ENCODE measurements around the gene MAT2A. TPM values are rescaled to one million over a fixed set of nuclear protein-coding genes. Genes with fewer than 3 reads are reported as not detected.

MAT2A gene
- total and polyA plus RNA-seq, 9 of the 15 experiments (the other 6 are each of a cell fraction or from before 2014, with no cell fraction given) = 130 to 1,027 (median 240) TPM

DNA sequence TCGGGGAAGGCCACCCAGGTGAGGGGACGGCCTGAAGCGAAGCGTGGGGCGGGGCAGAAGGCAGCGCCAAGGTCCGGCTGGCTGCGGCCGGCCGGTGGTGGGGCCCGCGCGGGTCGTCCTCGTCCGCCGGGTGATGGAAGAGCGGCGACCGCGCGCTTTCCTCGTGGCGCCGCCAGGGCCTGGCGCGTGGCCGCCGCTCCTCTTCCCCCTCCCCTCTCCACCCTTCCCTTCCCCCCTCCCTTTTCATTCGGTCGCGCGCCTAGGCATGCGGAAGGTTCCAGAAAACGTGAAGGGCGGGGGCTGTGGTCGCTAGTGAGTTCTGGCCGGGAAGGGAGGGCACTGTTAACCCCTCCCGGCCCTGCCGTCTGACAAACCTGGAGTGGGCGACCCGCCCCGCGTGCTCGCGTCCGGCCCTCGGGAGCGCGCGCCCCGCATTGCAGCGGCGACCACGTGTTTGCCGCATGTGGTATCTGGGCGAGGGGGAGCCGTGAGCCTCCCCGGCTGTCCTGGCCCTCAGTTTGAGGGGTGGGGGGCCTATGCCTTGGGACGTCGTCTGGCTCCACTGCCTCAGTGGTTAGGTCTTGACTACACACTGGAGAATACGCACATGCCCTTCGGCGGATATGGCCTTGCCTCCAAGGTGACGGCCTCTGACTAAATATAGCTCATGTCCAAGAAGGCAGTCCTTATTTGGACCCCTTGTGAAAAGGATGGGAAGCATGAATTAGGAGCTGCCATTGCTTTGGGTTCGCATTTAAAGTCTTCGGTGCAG lies 579 bp downstream of the MAT2A start:
- no TSS peak for BruUV-seq (replicated peaks)
- Histone ChIP-seq H3K4me2 (ENCODE audit: insufficient read depth, low read length) (peak overlapping the region; percentile 98), H3K36me3 (ENCODE audit: control insufficient read depth, insufficient read depth, low read length) (peaks cover 51% of the 10 kb centered on the region), H3K9me3 (replicated peaks; ENCODE audit: control insufficient read depth, insufficient read depth, low read depth, low read length) (no peaks in the 10 kb centered on the region), H3K27me3 (ENCODE audit: control insufficient read depth in 2 of 2, insufficient read depth in 2 of 2, low read length in 2 of 2) (no peaks in the 10 kb centered on the region), H3K79me2 (ENCODE audit: control insufficient read depth, insufficient read depth, low read length) (peaks cover 69% of the 10 kb centered on the region), H2AFZ (ENCODE audit: low read depth, low read length) (0 out of 2 replicates have a peak overlapping the region, but pooled peaks have one; percentile 54), H4K20me1 (replicated peaks; ENCODE audit: control insufficient read depth, insufficient read depth, low read length) (peaks cover 36% of the 10 kb centered on the region), H3K4me3 (peak overlapping the region; percentile 68), H3K4me1 (replicated peaks in 1 of 2; ENCODE audit: control insufficient read depth in 2 of 2, insufficient read depth in 2 of 2, low read length in 2 of 2) (peaks cover 9 to 24% of the 10 kb centered on the region in 2 experiments), H3K9me1 (ENCODE audit: control insufficient read depth, insufficient read depth, low read length) (peaks cover 3% of the 10 kb centered on the region), H3K27ac (ENCODE audit: extremely low read depth, low read depth, low read length) (peak overlapping the region; percentile 100), H3K9ac (ENCODE audit: insufficient read depth in 1 of 2, low read depth in 2 of 2, low read length in 2 of 2) (peak overlapping the region; percentile 100)
- POLR2A ChIA-PET = interaction anchor here (0.5 to 24.3 kb wide), 53 partner anchors 8 to 633 kb away, joined by 3 to 1576 read pairs (median 5); partner anchors contain the start of genes C2orf68, CAPG, ELMOD3 and GGCX
- CTCF ChIA-PET (ENCODE audit: low intra/inter-chr PET ratio) = interaction anchor here (0.6 to 1.8 kb wide), 3 partner anchors 119 to 240 kb away, joined by 3 to 7 read pairs (median 5); no protein-coding TSS in a partner anchor
- DNase-seq (ENCODE audit: extremely low read depth in 1 of 4, low spot score in 3 of 4) (peak; percentile 72 to 90 (median 84)), ATAC-seq (peak; percentile 53), FAIRE-seq (no peak)
- WGBS (ENCODE audit: insufficient coverage, low coverage, missing lambda C conversion rate) = 1% methylated on average over 48 of the region's 67 CpGs
- in situ Hi-C loops (cut with MboI) (no loop called here), intact Hi-C loops (cut with micrococcal nuclease) (loop anchor here (1.0 to 5.0 kb wide), 3 partner anchors 39 to 102 kb away; no protein-coding TSS in a partner anchor)
- TF ChIP-seq ZNF197 (CRISPR knock-in tag; IDR thresholded peaks at IDR 0.05; ENCODE audit: low read depth) (no peak), NFIX (CRISPR knock-in tag; IDR thresholded peaks at IDR 0.05; ENCODE audit: low read depth) (no peak), CEBPB (tag; IDR thresholded peaks at IDR 0.05) (no peak), PRPF4 (IDR thresholded peaks at IDR 0.05; ENCODE audit: insufficient read depth, low read depth, low read length, poor library complexity, severe bottlenecking) (peak; percentile 97), HDAC1 (IDR thresholded peaks at IDR 0.05) (peak in 1 of 2 experiments; percentile 98; a peak in 2 of 4 replicates), ZNF408 (CRISPR knock-in tag; IDR thresholded peaks at IDR 0.05; ENCODE audit: low read depth) (no peak), PML (IDR thresholded peaks at IDR 0.05; ENCODE audit: low read length) (peak; percentile 41), POLR2G (IDR thresholded peaks at IDR 0.05; ENCODE audit: low read depth, low read length) (peak; percentile 97), CEBPG (CRISPR knock-in tag; IDR thresholded peaks at IDR 0.05) (0 out of 2 replicates have a peak, but pooled peaks have one; percentile 4), CEBPG (tag; conservative IDR thresholded peaks at IDR 0.05 in 1 of 2, IDR thresholded peaks at IDR 0.05 in 1 of 2) (no peak), GATAD2A (IDR thresholded peaks at IDR 0.05) (no peak), ZNF263 (CRISPR knock-in tag; IDR thresholded peaks at IDR 0.05; ENCODE audit: borderline replicate concordance) (peak; percentile 12; the same call in 1 of the 2 replicates), ZNF311 (CRISPR knock-in tag; IDR thresholded peaks at IDR 0.05) (no peak; the same call in 1 of the 2 replicates), ARID3B (CRISPR knock-in tag; IDR thresholded peaks at IDR 0.05; ENCODE audit: borderline replicate concordance) (no peak), ZBTB26 (CRISPR knock-in tag; IDR thresholded peaks at IDR 0.05) (0 out of 2 replicates have a peak, but pooled peaks have one; percentile 66), ZNF143 (CRISPR knock-in tag; IDR thresholded peaks at IDR 0.05) (peak; percentile 56; the same call in 1 of the 2 replicates)
- TF ChIP-seq, protein P1, sequence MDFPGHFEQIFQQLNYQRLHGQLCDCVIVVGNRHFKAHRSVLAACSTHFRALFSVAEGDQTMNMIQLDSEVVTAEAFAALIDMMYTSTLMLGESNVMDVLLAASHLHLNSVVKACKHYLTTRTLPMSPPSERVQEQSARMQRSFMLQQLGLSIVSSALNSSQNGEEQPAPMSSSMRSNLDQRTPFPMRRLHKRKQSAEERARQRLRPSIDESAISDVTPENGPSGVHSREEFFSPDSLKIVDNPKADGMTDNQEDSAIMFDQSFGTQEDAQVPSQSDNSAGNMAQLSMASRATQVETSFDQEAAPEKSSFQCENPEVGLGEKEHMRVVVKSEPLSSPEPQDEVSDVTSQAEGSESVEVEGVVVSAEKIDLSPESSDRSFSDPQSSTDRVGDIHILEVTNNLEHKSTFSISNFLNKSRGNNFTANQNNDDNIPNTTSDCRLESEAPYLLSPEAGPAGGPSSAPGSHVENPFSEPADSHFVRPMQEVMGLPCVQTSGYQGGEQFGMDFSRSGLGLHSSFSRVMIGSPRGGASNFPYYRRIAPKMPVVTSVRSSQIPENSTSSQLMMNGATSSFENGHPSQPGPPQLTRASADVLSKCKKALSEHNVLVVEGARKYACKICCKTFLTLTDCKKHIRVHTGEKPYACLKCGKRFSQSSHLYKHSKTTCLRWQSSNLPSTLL (IDR thresholded peaks at IDR 0.05) = no peak

All from K562 (cell line).